Measurements from ENCODE around the gene GRB14. TPM values are rescaled to one million over a fixed set of nuclear protein-coding genes. Genes with fewer than 3 reads are reported as not detected.

Gene GRB14
- polyA plus RNA-seq, 1 of the 3 experiments (the other 2 are of a cell fraction), result 3.9 TPM

DNA sequence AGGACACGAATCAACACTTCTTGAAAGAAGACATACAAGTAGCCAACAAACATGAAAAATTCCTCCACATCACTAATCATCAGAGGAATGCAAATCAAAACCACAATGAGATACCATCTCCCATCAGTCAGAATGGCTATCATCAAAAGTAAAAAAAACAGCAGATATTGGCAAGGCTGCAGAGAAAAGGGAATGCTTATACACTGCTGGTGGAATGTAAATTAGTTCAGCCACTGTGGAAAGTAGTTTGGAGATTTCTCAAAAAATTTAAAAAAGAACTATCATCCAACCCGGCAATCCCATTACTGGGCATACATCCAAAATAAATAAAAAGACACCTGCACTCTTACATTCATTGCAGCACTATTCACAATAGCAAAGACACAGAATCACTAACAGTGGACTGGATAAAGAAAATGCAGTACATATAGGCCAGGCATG lies 78.7 kb downstream of the GRB14 start (continued):
- TF ChIP-seq CHD2 (IDR thresholded peaks at IDR 0.05; ENCODE audit: low read length, partially characterized antibody), result no peak
- TF ChIP-seq RCOR1 (IDR thresholded peaks at IDR 0.05; ENCODE audit: low read length), result peak; percentile 44; the same call in 1 of the 2 replicates
- peak; percentile 100 for TF ChIP-seq TEAD4 (IDR thresholded peaks at IDR 0.05; ENCODE audit: borderline replicate concordance, insufficient read depth)
- no peak for TF ChIP-seq IRF3 (IDR thresholded peaks at IDR 0.05; ENCODE audit: low read depth, low read length)
- peak; percentile 67; the same call in 1 of the 2 replicates for TF ChIP-seq RXRA (IDR thresholded peaks at IDR 0.05; ENCODE audit: borderline replicate concordance, low read depth)
- peak; percentile 100 for TF ChIP-seq NFIC (IDR thresholded peaks at IDR 0.05; ENCODE audit: borderline replicate concordance)
- TF ChIP-seq, protein P1, sequence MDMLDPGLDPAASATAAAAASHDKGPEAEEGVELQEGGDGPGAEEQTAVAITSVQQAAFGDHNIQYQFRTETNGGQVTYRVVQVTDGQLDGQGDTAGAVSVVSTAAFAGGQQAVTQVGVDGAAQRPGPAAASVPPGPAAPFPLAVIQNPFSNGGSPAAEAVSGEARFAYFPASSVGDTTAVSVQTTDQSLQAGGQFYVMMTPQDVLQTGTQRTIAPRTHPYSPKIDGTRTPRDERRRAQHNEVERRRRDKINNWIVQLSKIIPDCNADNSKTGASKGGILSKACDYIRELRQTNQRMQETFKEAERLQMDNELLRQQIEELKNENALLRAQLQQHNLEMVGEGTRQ (IDR thresholded peaks at IDR 0.05; ENCODE audit: borderline replicate concordance, low read depth, low read length), result no peak

- Histone ChIP-seq H3K79me2 (ENCODE audit: insufficient read depth) (no peaks in the 10 kb centered on the region; the same call in 1 of the 2 replicates), H3K4me3 (ENCODE audit: low read depth in 2 of 2, low read length in 1 of 2) (no peak overlapping the region; a peak in 1 of 4 replicates), H3F3A (replicated peaks; ENCODE audit: insufficient read depth) (peaks cover 17% of the 10 kb centered on the region), H3K9me2 (no peaks in the 10 kb centered on the region), H3K27ac (ENCODE audit: low read depth in 2 of 2, low read length in 1 of 2) (no peak overlapping the region), H4K20me1 (ENCODE audit: insufficient read depth) (peaks cover 18% of the 10 kb centered on the region), H3K27me3 (ENCODE audit: insufficient read depth) (no peaks in the 10 kb centered on the region), H3K9ac (no peak overlapping the region), H2AFZ (ENCODE audit: low read depth) (no peak overlapping the region), H3K36me3 (replicated peaks in 1 of 2; ENCODE audit: control insufficient read depth in 1 of 2, insufficient read depth in 2 of 2, low read length in 1 of 2) (no peaks in the 10 kb centered on the region), H3K9me3 (no peaks in the 10 kb centered on the region), H3K4me2 (no peak overlapping the region), H3K4me1 (ENCODE audit: control insufficient read depth in 1 of 2, insufficient read depth in 2 of 2, low read depth in 1 of 2, low read length in 1 of 2) (peaks cover 3 to 7% of the 10 kb centered on the region in 2 experiments; a peak in 3 of 4 replicates)
- ChIA-PET CTCF (interaction anchor here (0.5 to 3.8 kb wide), 32 partner anchors 8 to 1405 kb away, joined by 3 to 25 read pairs (median 4); no protein-coding TSS in a partner anchor), POLR2A (no interaction called here)
- peak; percentile 55 for DNase-seq
- TF ChIP-seq RAD21 (IDR thresholded peaks at IDR 0.05; ENCODE audit: low read length) (peak; percentile 81), CTCF (IDR thresholded peaks at IDR 0.05) (peak; percentile 77), SMC3 (IDR thresholded peaks at IDR 0.05; ENCODE audit: low read depth, low read length) (peak; percentile 49), USF1 (IDR thresholded peaks at IDR 0.05; ENCODE audit: borderline replicate concordance, low read depth) (no peak), CHD2 (IDR thresholded peaks at IDR 0.05; ENCODE audit: low read length, partially characterized antibody) (no peak)
- TF ChIP-seq, protein P1 (IDR thresholded peaks at IDR 0.05; ENCODE audit: borderline replicate concordance, low read depth, low read length), result no peak
- 97% methylated on average over 3 of the region's 3 CpGs for WGBS (ENCODE audit: low lambda C conversion rate)
Measured at GRCh38 chr2:164538240-164538866, 82.9 kb downstream of the GRB14 start.

Data from SK-N-SH (cell line).